WTC11 (cell line): ENCODE results near the gene GXYLT2.

Experiments used
- CBFB ChIP-seq: sonication (generic); formaldehyde crosslinking; IDR thresholded peaks from 2 replicates; pipeline ENCODE4 v1.8.1; 2022; ENCODE audit warnings: mild to moderate bottlenecking, low read depth, missing genetic modification reagents
- JUN ChIP-seq: sonication (generic); formaldehyde crosslinking; IDR thresholded peaks from 2 replicates; pipeline ENCODE4 v1.8.0; 2023; ENCODE audit warnings: mild to moderate bottlenecking, missing genetic modification reagents
- SP1 ChIP-seq: sonication (generic); formaldehyde crosslinking; conservative IDR thresholded peaks from 2 replicates; pipeline ENCODE4 v1.8.1; 2022; ENCODE audit warnings: missing genetic modification reagents
- TF ChIP-seq, protein P1 (sequence below): sonication (generic); formaldehyde crosslinking; IDR thresholded peaks from 2 replicates; pipeline ENCODE4 v1.8.1; 2022; ENCODE audit warnings: low read depth, missing genetic modification reagents, borderline replicate concordance
- TF ChIP-seq, protein P2 (sequence below): fragments of 200-600 bp; IDR thresholded peaks from 2 replicates; pipeline ENCODE4 v1.8.0; 2022; ENCODE audit warnings: antibody characterized with exemption

DNA sequence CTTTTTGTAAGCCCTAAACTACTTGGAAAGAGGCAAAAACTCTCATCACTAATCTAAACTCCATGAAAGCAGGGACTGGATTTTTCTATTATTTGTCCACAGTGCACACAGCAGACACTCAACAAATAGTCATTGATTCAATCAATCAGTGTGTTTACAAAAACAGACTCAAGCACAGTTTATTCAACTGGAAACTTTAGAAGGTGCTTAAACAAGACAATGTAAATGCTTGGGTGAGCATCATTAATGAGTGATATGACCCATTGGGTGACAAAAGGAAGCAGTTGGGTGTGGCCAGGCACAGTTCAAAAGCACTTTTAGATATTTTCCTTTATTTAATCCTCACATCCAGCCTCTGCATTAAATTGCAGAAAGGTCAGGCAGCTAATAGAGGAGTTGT lies 76.8 kb downstream of the GXYLT2 start:
- TF ChIP-seq, protein P1, sequence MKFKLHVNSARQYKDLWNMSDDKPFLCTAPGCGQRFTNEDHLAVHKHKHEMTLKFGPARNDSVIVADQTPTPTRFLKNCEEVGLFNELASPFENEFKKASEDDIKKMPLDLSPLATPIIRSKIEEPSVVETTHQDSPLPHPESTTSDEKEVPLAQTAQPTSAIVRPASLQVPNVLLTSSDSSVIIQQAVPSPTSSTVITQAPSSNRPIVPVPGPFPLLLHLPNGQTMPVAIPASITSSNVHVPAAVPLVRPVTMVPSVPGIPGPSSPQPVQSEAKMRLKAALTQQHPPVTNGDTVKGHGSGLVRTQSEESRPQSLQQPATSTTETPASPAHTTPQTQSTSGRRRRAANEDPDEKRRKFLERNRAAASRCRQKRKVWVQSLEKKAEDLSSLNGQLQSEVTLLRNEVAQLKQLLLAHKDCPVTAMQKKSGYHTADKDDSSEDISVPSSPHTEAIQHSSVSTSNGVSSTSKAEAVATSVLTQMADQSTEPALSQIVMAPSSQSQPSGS (CRISPR knock-in tag) = no peak
- TF ChIP-seq, protein P2, sequence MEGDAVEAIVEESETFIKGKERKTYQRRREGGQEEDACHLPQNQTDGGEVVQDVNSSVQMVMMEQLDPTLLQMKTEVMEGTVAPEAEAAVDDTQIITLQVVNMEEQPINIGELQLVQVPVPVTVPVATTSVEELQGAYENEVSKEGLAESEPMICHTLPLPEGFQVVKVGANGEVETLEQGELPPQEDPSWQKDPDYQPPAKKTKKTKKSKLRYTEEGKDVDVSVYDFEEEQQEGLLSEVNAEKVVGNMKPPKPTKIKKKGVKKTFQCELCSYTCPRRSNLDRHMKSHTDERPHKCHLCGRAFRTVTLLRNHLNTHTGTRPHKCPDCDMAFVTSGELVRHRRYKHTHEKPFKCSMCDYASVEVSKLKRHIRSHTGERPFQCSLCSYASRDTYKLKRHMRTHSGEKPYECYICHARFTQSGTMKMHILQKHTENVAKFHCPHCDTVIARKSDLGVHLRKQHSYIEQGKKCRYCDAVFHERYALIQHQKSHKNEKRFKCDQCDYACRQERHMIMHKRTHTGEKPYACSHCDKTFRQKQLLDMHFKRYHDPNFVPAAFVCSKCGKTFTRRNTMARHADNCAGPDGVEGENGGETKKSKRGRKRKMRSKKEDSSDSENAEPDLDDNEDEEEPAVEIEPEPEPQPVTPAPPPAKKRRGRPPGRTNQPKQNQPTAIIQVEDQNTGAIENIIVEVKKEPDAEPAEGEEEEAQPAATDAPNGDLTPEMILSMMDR = no peak
- TF ChIP-seq JUN (no peak), SP1 (CRISPR knock-in tag) (no peak), CBFB (no peak)
